Femur (tissue), 1 donor: ENCODE data around the gene RPS27L.

Experiments used
- DNase-seq: peaks from one replicate; pipeline ENCODE4 v3.0.0-alpha.2; 2017

Gene RPS27L

DNA sequence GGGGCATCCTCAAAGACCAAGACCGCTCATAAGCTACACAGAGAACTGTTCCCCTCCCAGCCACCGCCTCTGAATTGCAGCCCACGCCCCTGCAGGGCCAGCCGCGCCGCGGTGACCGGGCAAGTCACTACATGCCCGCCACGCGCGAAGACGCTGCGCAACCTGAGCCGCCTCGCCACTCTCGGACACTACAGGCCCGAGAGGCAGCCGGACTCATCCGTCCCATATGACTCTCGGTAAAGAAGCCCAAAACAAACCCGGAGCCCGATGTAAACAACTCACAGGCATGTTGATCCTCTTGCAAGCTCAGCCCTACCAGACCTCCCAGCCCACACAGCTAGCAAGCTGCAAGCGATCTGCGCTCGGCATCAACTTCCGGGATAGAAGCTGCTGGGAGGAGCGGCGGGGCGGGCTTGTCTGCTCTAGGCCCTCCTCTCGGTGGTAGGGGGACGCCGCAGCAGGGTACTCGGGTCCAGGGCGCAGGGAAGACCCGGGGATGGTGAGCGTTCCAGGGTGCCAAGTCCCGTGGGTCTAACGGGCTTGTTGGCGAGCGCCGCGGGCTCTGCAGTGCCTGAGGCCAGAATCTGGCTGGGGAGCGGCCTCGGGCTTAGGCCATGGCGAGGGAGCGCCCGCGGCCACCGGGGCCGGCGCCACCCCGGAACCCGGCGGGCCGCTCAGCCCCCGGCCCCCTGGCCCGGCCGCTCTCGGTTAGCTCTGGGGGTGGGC, at the start of gene RPS27L:
Gene RPS27L (minus strand): TSS at position 360 of the 726 bp plus-strand sequence. CDS start 72 bp downstream, at position 288.
- peak; percentile 96 for DNase-seq

DNA sequence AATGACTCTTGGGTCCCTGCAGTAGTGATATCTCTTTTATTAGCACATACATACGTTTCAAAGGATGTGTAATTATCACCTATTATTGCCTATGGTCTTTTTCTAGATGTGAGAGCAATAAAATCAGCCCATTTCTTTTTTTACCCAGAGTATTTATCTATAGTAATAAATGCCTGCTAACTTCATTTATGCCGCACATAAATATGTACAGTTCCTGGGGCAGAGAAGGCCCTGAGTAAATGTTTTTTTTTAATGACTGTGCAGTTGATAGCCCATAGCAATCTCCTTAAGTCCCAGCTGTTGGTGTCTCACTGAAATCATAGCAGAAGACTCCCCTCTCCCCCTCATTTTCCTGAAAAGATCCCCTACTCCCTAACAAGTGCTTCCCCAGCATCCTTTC, 48.8 kb upstream of the RPS27L start:
- no peak for DNase-seq

DNA sequence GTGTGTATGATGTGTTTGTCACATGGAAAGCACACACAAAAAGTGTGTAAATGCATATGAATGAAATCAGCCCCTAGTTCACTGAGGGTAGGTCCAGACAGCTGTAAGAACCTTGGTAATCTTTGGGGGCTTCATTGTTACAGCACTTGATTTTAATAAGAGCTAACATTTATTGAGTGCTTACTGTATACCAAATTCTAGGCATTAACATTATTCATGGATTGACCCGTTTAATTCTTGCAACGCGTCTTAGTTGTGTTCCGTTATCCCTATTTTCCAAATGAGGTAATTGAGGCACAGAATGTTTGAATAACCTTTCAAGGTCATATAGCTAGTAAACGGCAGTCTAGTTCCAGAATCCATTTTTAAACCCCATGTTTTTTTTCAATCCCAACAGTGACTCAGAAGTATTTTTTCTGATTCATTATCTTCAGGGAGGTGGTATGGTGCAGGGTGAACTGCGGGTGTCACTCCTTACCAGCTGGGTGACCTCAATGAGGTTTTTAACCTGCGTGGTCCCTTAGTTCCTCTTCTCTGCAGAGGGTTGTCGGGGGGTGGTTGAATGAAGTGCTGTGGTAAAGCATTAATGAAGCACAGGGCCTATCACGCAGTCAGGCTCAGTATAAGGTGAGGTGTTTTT, 46.3 kb upstream of the RPS27L start:
- no peak for DNase-seq

DNA sequence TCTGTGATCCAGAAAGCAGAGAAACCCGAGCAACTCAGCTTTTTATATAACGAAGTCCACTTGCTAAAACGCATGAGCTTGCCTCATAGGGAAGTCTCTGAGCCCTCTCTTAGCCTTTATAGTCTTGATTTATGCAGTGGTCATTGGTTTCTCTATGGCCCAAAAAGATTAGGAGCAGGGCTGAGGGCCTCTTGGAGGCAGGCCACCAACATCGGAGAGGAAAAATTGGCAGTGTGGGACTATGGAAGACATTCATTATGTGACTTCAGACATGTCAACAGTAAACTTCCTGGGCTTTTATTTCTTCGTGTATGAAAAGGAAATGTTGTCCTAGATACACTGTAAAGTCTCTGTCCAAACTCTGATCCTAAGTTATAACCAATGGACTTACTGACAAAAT, 45.6 kb upstream of the RPS27L start:
- DNase-seq: no peak

DNA sequence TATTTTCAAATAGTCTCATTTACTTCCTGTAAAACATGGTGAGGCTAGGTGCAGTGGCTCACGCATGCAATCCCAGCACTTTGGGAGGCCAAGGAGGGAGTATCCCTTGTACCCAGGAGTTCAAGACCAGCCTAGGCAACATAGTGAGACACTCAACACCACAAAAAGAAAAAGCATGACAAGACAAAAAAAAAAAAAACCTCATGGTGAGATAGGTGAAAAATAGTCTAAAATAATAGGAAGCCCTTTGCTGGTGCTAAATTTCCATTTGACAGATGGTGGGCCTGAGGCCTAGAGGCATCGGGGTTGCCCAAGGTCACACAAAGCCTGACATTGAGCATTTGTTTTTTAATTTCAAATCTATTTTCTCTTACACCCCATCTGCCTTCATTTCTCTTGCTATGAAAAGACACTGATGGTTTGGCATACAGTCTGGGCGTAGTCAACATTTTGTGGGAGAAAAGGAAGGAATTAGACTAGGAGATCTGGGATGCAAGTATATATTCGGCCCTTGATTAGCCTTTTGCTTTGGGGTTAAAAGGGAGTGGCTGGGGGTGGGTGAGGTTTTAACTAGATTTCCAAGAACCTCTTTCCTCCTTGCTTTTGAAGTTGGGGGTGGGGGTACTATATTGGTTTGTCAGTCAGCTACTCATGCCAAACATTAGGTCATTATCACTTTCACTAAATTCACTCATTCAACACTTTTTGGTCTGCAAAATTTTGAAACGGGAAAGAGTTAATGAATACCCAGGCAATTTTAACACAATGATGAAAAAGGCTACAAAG, 43.4 kb upstream of the RPS27L start:
- DNase-seq: no peak

DNA sequence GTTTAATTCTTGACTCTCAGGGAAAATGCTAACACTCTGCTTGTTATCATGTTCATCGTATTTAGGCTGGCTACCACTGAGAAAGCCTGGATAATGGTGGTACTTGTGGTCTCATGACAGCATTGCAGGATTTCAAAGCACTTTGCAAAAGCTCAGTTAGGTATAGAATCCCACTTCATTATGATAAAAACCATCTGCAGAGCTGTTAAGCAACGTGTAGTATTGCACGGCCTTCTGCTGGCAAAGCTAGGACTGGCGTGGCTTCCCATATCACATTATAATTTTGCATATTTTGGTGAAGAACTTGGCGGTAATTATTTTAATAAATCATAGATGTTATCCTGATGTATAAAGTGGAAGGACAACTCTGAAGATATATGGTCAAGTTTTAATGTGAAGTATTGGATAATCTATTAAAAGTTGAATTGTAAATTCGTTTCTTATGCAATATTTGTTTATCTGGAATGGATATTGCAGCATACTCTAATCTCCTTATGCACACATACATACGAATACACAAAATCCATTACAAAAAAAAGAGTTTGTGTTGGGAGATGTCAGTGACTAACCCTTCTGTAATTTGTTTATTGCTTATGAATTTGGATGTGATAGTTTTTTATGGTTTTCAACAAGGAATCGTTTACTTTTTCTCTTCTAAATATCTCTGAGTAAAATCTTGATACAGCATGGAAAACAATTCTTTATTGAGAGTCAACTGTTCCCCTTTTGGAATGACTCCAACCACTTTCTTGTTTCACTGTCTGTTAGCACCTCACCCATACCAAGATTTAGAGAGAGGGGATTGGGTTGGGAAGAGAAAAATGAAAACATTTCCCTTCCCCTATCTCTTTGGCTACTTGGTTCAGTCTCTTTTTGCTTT, 41.3 kb upstream of the RPS27L start:
- DNase-seq: no peak

DNA sequence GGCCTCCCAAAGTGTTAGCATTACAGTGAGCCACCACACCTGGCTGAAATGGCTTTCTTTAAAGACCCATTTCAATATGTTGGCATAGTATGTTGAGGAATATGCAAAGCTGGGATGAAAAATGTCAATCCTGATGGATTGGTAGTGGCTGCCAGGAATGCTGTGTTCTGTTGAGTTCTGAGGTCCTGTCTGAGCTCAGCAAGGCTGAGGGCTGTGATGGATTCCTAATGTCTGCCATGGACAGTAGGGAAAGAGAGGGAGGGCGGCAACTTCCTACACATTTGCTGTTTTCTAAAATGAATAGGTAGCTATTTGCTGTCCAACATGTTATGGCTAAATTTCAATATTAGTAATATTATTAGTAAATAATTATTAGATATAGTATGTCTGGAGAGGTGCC, 40.3 kb upstream of the RPS27L start:
- DNase-seq: no peak

DNA sequence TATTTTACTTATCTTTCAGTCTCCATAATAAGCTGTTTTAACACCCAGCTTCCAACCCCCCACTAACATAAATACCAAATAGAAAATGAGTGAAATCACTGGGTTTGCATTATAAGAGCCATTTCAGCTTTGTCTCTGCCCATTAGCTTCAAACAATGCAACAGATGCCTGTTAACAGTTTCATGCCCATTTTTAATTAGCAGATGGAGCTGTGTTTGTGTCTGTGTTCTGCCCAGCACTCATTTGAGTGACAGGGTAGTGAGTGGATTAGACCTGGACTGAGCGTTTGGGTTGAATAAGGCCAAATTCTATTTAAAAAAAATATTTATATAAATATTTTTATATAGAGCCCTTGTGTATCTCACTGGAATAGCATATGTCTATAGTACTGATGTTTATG, 39.6 kb upstream of the RPS27L start:
- no peak for DNase-seq

DNA sequence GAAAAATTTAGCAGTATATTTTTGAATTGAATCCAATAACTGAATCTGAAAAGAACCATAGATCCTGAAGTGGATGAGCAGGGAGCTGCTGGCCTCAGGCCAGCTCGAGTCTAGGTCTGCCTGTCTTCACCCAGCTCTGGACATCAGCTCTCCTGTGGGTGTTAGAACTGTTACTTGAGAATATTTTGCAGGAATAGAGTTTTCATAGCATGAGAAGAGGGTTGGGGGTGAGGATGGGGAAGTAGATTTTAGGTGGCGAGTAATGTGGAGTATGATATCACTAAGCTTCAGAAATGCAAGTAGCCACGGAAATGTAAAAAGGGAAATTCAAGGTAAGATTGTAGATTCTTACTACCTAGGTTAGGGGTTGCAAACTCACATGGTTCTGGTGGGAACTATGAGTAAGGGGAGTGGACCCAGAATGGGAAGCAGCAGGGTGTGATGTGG, 38.3 kb upstream of the RPS27L start:
- DNase-seq: no peak

DNA sequence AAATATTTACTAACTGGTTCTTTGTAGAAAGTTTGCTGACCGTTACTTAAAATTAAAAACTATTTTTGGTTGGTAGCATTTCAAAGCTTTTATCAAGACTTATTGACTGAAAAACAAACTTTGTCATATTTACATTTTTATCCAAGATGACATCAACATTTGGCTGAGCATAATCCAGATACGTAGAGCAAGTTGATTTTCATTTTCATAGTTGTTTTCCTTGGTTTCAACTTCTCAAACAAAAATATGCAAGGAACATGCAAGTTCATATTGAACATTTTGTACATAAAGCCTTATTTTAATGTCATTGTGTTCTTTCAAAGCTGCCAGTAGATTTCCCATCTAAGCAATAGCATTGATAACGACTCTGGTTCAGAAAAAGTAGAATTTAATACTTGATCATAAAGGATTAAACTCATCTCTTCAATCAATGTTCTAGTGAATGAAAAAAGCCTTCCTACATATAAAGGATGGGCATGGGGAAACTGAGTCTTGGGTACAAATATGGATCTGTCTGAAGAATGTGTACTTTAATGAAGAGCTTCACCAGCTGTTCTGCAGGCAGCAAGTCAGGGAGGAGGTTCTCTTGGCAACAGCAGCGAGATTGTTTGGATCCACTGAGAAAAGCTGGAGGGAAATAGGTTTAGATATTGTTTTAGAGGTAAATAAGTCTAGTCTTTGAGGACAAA, 37.7 kb upstream of the RPS27L start:
- no peak for DNase-seq

DNA sequence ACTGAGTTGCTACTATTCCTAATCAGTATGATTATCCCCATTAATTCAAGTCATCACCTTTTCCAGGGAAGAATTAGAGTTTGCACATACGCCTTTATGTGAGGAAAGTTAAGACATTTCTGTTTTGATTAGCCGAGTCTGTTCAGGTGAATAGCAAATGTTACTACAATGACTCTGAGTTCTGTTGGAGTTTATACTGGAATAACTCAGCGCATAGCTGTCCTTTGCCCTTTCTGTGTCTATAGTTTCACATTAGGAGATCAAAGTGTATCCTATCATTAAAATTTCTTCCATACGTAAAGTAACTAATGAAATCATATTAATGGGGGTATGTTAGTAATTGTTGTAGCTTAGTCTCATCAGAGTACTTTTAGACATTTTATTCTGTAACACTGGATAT, 37.0 kb upstream of the RPS27L start:
- DNase-seq: no peak

DNA sequence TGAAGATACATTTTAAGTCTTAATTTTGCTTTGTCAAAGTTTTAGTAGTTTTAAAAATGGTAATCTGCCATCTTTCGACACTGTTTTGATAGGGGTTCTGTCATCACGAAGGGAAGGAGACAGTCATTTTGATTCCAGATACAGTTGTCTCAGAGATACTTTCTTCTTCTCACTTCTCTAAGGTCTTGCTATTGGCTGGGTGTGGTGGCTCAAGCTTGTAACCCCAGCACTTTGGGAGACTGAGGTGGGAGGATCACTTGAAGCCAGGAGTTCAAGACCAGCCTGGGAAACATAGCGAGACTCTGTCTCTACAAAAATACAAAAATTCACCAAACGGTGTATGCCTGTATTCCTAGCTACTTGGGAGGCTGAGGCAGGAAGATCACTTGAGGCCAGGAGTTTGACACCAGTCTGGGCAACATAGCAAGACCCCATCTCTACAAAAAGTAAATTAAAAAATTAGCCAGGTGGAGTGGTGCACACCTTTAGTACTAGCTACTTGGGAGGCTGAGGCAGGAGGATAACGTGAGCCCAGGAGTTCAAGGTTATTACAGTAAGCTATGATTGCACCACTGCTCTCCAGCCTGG, 35.4 kb upstream of the RPS27L start:
- no peak for DNase-seq

DNA sequence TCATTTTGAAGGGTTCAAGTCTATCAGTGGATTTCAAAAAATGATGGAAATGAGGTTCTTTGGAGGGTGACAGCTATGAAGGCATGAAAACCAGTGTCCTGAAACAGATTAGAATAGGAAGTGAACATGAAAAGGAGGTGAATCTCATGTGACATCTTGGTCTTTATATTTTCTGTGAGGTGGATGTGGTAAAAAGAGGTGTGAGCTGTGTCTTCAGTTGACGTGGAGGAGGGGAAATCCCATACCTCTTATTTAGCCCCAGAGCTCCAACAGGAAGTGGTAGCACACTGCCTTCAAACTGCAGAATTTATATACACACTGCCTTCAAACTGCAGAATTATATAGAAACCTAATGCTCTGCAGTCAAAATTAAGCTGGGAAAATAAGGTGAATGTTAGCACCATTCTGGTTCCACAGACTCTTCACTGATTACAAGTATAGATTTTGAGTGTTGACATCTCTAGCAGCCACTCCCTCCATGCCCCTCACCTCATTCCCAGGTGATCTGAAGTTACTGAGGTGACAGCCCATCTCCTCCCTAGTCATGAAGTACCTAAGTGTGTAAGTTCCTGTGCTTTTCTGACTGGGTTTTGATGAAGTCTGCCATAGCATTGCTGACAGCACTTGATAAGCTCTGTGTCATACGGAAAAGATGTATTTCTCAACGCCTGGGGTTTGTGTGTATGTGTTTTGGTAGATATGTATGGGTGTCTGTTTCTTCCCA, 34.8 kb upstream of the RPS27L start:
- DNase-seq: no peak

DNA sequence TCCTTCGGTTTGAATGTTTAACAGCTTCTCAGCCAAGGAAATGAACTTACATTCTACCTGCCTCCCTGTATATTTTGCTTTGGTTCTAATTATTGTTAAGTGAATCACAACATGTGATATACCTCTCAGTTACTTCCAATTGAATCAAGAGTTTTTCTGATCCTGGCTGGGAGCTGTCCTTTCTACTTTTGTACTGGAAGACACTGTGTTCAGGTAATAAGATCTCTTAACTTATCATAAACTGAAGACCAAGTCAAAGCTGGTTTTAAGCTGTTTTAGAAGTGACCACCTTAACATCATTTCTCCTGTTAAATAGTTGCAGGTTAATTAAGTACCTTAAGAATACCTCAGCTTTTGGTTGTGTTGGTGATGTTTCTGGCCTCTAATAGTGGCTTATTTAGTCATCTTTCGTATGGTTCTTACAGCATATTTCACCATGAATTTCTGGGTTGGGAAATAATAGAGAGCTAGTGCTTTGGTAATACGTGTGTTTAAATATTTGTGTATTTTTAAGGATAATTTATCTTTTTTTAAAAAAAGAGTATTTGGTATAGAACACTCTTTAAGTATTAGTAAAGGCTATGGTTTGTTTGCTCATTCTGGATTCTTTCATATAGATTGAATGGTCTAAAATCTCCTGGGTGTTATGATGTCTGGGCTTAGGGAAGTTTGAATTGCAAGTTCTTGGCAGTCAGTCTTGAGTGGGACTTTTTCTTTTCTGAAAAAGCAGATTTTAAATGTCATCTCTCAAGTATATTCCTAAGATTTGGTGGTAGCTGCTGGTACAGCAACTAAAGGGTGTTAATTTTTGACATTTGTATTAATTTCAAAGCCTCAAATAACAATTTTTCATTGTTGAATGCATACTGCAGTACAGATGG, 33.7 kb upstream of the RPS27L start:
- DNase-seq: no peak

DNA sequence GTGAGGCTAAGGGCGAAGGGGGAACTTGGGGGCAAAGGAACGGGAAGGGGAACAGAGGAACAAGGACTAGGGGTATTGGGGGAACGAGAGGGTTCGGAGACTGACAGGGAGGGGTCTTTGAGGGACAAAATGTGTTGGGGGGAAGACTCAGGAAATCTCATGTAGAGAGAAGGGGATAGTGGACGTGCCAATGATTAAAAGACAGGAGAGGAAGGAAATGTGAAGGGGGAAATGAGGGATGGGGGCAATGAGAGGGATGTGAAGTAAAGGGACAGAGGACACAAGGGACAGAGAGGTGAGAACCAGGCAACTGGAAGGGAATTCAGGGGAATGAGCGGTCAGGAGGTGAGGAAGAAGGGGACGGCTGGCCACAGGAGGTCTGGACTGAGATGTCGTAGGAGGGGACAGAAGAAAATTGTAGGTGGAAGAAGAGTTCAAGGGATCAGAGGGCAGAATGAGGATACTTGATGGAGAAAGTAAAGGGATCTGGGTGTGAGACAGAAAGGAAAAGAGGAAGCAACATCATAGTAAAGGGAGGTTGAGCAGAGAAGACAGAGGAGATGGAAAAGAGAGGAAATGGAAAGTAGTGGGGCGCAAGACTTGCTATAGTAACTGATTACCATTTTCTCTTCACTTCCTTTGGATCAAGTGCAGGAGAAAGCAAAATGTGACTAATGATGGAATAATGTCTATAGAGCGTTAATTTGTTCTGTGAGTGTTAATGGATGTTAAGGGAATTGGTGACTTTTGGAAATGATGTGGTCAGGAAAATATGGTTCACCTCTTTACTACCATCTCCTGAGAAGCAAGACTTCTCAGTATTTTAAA, 32.9 kb upstream of the RPS27L start:
- DNase-seq: no peak

DNA sequence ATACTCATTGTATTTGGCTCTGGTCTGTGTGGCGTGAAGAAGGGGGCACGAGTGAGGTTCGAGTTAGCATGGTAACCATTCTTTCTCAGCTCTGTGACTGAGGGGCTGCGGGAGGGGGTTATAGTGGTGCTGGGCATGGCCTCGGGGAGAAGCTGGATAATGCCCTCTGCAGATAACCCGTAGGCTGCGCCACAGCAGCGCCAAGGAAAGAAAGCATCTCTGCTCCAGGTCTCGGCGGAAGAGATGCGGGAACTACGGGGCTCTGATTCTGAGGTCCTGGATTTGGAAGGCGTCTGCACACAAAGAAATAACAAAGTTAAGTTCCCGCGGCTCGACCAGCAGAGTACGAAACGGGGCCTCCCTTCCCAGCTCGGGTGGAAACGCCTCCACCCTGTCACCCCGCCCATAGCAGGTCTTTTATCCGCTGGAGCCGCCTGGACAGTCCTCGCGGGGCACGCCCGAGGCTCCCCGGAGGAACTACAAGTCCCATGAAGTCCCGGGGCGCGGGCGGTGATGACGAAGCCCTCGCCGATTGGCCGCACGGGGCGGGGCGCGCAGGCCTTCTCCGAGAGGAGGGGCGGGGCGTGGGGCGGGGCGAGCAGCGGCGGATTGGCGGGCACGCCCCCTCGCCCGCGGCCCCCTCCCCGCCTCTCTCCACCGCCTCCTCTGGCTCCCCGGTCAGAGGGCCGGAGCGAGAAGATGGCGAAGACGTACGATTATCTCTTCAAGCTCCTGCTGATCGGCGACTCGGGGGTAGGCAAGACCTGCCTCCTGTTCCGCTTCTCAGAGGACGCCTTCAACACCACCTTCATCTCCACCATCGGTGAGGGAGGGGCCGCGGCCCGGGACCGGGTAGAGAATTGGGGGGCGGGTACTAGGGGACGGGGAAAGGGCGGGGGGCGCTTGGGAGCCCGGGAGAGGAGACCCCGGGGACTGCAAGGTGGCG, 31.9 kb upstream of the RPS27L start, which contains the start of gene RAB8B:
Gene RAB8B (plus strand): TSS at position 681 of the 946 bp plus-strand sequence. CDS start 19 bp downstream, at position 700.
- DNase-seq: peak; percentile 99

DNA sequence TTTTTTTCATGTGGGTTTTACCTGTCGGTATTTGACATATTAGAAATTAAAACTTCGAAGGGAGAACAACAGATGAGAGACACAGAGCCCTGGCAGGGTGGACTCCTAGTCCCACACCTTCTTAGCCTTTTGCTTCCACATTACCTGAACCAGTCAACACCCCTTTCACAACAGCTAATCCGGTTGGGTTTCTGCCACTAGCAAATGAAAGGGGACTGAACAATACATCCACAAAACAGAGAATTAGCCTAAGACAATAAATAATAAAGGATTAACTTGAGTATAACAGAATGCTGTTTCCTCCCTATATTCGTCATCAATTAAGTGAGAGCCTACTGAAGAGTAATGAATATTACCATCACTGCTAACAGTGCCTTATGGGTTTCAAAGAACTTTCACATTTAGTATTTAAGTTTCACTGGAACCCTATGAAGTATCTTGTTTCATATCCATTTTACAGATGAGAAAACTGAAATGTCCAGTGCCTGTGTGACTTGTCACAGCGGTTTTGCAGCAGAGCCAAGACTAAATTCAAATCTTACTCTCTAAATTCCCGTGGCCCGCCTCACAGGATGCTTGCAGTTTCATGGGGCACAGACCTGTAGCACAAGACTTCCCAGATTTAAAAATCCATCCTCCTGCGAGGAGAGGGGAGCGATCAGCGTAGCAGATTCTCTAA, 31.1 kb upstream of the RPS27L start:
- DNase-seq: no peak
